Glutamatergic neuron (in vitro differentiated cells): Measurements from ENCODE around the gene MSI2. TPM values are rescaled to one million over a fixed set of nuclear protein-coding genes. Genes with fewer than 3 reads are reported as not detected.

ENCODE experiments used
- DNase-seq: peaks from one replicate; pipeline ENCODE4 v3.0.0; 2022
- H3K27ac Mint-ChIP-seq: one replicate; pipeline ENCODE4 v1.8.0; 2020; ENCODE audit warnings: mild to moderate bottlenecking, mixed read lengths, inconsistent platforms; ENCODE audit not compliant: unreplicated experiment
- H3K27me3 Mint-ChIP-seq: one replicate; pipeline ENCODE4 v1.8.0; 2020; ENCODE audit warnings: mild to moderate bottlenecking, moderate library complexity, mixed read lengths, inconsistent platforms; ENCODE audit not compliant: unreplicated experiment
- H3K36me3 Mint-ChIP-seq: one replicate; pipeline ENCODE4 v1.8.0; 2020; ENCODE audit warnings: mild to moderate bottlenecking, mixed read lengths, inconsistent platforms; ENCODE audit not compliant: unreplicated experiment
- H3K4me1 Mint-ChIP-seq: one replicate; pipeline ENCODE4 v1.8.0; 2020; ENCODE audit warnings: mild to moderate bottlenecking, low read depth, mixed read lengths, inconsistent platforms; ENCODE audit not compliant: unreplicated experiment
- H3K4me3 Mint-ChIP-seq: one replicate; pipeline ENCODE4 v1.8.0; 2020; ENCODE audit warnings: mild to moderate bottlenecking, mixed read lengths, inconsistent platforms; ENCODE audit not compliant: unreplicated experiment
- H3K9me3 Mint-ChIP-seq: one replicate; pipeline ENCODE4 v1.8.0; 2020; ENCODE audit warnings: mild to moderate bottlenecking, moderate library complexity, mixed read lengths, inconsistent platforms; ENCODE audit not compliant: unreplicated experiment
- total RNA-seq: library from RNA; stranded (reverse); fragmentation: NEBNext Ultra II Directional; extraction: Animal tissue kit (Norgen Biotek cat#: 25700); gene quantifications from one replicate; pipeline ENCODE4 v1.2.1, GENCODE V29; 2021; ENCODE audit not compliant: unreplicated experiment
- TF ChIP-seq, protein P1 (sequence below): fragments of 200-600 bp; sonication (generic); IDR thresholded peaks from one replicate; pipeline ENCODE4 v1.5.0; 2021; ENCODE audit not compliant: partially characterized antibody, unreplicated experiment

MSI2 gene
- total RNA-seq, 1 donor from 2014 or later = 141 TPM

DNA sequence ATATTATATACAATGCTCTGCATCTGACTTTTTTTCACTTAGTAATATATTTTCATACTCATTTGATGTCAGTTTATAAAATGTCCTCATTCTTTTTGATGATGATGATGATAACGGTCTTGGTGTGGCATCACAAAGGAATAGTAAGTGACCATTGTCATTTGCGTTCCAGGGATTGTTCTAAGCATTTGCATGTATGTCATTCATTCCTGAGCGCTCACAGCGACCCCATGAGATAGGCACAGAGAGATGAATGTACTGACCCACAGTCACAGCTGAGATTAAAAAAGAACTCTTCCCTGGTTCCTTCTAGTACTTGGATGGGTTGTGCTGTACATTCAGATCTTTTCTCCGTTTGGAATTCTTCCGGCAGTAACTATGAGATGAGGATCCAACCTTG, 21.2 kb upstream of the MSI2 start:
- H3K4me3 Mint-ChIP-seq = no peak overlapping the region
- no peaks in the 10 kb centered on the region for H3K4me1 Mint-ChIP-seq
- H3K9me3 Mint-ChIP-seq = peaks cover 3% of the 10 kb centered on the region
- TF ChIP-seq, protein P1, sequence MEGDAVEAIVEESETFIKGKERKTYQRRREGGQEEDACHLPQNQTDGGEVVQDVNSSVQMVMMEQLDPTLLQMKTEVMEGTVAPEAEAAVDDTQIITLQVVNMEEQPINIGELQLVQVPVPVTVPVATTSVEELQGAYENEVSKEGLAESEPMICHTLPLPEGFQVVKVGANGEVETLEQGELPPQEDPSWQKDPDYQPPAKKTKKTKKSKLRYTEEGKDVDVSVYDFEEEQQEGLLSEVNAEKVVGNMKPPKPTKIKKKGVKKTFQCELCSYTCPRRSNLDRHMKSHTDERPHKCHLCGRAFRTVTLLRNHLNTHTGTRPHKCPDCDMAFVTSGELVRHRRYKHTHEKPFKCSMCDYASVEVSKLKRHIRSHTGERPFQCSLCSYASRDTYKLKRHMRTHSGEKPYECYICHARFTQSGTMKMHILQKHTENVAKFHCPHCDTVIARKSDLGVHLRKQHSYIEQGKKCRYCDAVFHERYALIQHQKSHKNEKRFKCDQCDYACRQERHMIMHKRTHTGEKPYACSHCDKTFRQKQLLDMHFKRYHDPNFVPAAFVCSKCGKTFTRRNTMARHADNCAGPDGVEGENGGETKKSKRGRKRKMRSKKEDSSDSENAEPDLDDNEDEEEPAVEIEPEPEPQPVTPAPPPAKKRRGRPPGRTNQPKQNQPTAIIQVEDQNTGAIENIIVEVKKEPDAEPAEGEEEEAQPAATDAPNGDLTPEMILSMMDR = no peak
- H3K27ac Mint-ChIP-seq = no peak overlapping the region
- DNase-seq = no peak
- no peaks in the 10 kb centered on the region for H3K27me3 Mint-ChIP-seq
- H3K36me3 Mint-ChIP-seq = no peaks in the 10 kb centered on the region

DNA sequence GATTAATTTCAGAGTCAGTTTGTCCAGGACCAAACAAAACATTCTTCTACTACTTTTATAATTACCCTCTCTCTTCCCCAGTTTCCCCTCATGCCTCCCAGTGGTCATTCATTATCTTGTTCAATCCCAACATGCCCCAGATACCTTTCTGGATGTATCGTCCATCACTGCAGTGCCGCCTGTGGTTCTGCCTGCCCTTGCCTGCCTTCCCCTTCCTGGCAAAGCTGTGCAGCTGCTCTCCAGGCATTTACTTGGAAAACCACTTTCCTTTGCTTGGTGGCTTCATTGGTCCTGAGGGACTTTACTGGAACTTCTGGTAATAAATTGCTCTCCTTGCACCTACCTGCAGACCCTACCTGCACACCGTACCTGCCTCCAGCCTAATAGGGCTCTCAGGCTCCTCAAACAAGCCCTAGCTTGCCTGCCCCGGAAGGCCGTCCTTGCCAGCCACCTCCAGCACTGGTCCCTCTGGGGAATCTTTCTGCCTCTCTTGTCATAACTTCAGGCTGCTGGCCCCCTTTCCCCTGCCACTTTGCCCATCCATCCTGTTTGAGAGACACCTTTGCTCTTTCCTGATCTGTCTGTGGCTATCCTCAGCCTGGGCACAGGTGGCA, 19.5 kb upstream of the MSI2 start:
- Mint-ChIP-seq H3K27ac (no peak overlapping the region), H3K27me3 (no peaks in the 10 kb centered on the region), H3K4me3 (no peak overlapping the region), H3K4me1 (peaks cover 4% of the 10 kb centered on the region), H3K9me3 (peaks cover 3% of the 10 kb centered on the region), H3K36me3 (no peaks in the 10 kb centered on the region)
- DNase-seq = no peak
- TF ChIP-seq, protein P1 = no peak

DNA sequence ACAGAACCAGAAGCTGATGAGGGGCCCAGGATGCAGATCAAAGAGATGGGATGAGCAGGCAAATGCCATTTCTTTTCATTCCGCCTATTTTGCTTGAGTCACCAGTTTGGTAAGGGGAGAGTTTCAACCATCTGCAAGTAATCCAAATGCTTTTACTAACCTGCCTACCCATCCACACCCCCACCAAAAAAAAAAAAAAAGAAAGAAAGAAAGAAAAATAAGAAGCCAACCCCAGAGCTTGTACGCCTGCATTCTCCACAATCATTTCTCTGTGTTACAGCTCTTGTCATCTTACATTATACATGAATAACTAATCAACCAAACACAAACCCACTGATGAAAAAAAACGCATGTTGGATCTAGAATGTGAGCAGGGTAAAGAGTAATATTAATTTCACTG, 15.7 kb upstream of the MSI2 start:
- Mint-ChIP-seq H3K4me1 (peaks cover 19% of the 10 kb centered on the region), H3K27me3 (no peaks in the 10 kb centered on the region), H3K9me3 (peaks cover under 1% of the 10 kb centered on the region), H3K27ac (no peak overlapping the region), H3K36me3 (no peaks in the 10 kb centered on the region), H3K4me3 (no peak overlapping the region)
- no peak for DNase-seq
- TF ChIP-seq, protein P1 = no peak

DNA sequence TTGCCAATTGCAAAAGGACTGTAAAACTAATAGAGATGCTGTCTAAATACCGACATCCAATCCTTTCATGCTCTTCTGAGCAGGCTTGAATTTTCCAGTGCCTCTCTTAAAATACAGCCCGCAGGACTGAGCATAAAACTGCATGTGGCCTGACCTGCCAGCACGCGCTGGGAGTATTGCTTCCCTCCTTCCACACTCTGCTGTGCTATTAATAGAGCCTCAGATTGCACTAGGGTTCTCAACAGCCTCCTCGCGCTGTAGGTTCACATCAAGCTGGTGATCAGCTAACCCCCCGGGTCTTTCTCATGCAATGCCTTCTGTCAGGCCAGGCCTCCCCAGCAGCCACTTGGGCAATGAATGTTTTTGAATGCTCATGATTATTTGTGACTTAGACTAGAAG, 14.2 kb upstream of the MSI2 start:
- no peak overlapping the region for H3K4me3 Mint-ChIP-seq
- peak; percentile 47 for DNase-seq
- H3K4me1 Mint-ChIP-seq = peaks cover 19% of the 10 kb centered on the region
- no peaks in the 10 kb centered on the region for H3K27me3 Mint-ChIP-seq
- TF ChIP-seq, protein P1 = no peak
- H3K36me3 Mint-ChIP-seq = peaks cover 5% of the 10 kb centered on the region
- H3K27ac Mint-ChIP-seq = peak overlapping the region; percentile 87
- H3K9me3 Mint-ChIP-seq = no peaks in the 10 kb centered on the region

DNA sequence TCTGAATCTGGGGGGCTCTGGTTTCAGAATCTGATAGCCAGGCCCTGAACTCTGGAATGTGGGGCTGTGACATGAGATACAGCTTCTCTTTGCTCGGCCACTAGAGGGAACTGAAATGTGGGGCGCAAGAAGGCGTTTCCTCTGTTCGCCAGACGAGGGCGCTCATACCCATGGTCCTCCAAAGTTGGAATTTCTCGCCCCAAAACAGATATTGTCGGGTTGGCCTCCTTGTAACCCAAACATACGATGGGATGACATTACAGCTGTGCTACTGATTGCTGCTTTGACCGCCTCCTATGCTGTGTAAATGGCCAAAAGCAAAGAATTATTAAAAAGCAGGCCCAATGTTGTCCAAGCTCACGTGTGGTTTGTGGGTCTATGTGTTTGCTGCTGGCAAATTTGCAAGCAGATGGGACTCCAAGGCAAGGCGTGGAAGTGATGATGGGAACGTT, 13.1 kb upstream of the MSI2 start:
- H3K9me3 Mint-ChIP-seq = peaks cover under 1% of the 10 kb centered on the region
- TF ChIP-seq, protein P1 = peak; percentile 94

More for the DNA sequence above, 13.1 kb upstream of the MSI2 start:
- Mint-ChIP-seq H3K27ac (peak overlapping the region; percentile 87), H3K4me1 (peaks cover 19% of the 10 kb centered on the region), H3K27me3 (no peaks in the 10 kb centered on the region), H3K4me3 (peak overlapping the region; percentile 14), H3K36me3 (peaks cover 5% of the 10 kb centered on the region)
- peak; percentile 75 for DNase-seq
